GM12865 (cell line): ENCODE results near the gene GDPGP1.

Experiments
- DNase-seq: peaks from one replicate; pipeline ENCODE4 v3.0.0; 2010; ENCODE audit warnings: low read depth
- H3K4me3 ChIP-seq: 2 replicates; pipeline ENCODE4 v1.5.1; 2011; ENCODE audit warnings: mild to moderate bottlenecking, low read depth, low read length, control low read depth
- TF ChIP-seq, protein P1 (sequence below): IDR thresholded peaks from 2 replicates; pipeline ENCODE4 v1.5.1; 2011; ENCODE audit warnings: low read length, control low read depth, low read depth, inconsistent platforms; ENCODE audit not compliant: insufficient read depth; ENCODE audit errors: missing control alignments

The GDPGP1 gene

GRCh38 chr15:90190606-90191343, 43.2 kb upstream of the GDPGP1 start:
- peak; percentile 78 for DNase-seq
- TF ChIP-seq, protein P1, sequence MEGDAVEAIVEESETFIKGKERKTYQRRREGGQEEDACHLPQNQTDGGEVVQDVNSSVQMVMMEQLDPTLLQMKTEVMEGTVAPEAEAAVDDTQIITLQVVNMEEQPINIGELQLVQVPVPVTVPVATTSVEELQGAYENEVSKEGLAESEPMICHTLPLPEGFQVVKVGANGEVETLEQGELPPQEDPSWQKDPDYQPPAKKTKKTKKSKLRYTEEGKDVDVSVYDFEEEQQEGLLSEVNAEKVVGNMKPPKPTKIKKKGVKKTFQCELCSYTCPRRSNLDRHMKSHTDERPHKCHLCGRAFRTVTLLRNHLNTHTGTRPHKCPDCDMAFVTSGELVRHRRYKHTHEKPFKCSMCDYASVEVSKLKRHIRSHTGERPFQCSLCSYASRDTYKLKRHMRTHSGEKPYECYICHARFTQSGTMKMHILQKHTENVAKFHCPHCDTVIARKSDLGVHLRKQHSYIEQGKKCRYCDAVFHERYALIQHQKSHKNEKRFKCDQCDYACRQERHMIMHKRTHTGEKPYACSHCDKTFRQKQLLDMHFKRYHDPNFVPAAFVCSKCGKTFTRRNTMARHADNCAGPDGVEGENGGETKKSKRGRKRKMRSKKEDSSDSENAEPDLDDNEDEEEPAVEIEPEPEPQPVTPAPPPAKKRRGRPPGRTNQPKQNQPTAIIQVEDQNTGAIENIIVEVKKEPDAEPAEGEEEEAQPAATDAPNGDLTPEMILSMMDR, result no peak
- no peak overlapping the region for H3K4me3 ChIP-seq

DNA sequence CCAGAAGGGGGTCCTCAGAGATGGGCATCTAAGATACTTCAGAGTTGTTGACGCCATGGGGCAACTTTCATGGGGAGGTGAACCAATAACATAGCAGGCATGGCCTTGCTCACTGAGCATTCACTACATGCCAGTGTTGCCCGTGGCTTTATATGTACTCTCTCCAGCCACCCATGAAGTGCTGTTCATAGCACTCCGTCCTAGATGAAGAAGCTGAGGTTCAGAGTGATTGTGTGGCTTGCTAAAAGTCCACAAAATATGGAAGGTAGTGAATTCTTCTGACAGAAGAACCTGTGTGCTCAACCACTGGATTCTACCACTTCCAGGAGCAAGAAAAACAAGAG, 42.7 kb upstream of the GDPGP1 start:
- DNase-seq, result no peak
- TF ChIP-seq, protein P1, result no peak
- no peak overlapping the region for H3K4me3 ChIP-seq

GRCh38 chr15:90191794-90192509, 42.1 kb upstream of the GDPGP1 start:
- TF ChIP-seq, protein P1, result no peak
- DNase-seq, result peak; percentile 81

DNA sequence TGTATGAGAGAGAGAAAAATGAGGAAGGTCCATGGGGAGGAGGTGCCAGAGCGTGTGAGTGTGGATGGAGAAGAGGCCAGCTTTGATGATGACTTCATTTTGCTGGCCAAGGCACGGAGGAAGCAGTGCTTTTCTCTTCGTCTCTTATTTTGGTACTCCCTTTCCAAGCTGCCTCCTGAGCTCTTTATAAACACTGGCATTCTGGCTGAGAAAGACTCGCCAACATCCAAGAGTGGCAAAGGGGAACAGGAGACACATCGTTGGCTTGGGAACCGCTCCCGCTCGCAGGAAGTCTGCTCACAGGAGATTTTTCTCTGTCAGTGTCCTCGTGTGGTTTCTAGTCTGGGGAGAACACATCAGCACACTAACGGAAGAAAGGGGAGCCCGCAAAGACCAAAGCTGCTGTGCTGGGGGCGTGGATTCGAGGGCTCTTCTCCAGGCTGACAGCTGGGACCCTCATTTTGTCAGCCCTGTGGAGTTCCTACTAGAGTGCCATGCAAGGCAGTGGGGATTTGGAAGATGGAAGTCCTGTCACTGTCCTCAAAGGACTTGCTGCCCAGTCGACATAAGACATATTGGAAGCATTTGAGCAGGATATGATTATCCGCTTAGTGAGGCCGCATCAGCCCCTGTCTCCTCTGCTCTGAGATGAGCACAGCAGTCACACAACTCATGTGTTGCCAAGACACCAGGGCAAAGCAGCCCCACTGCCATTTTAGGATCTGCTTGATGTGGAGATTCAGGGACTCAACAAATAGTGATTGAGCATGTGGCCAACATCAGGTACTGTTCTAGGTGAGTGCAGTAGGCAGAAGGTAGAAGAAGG, 40.8 kb upstream of the GDPGP1 start:
- TF ChIP-seq, protein P1, result no peak
- H3K4me3 ChIP-seq, result no peak overlapping the region
- DNase-seq, result no peak

More at GRCh38 chr15:90191794-90192509, 42.1 kb upstream of the GDPGP1 start:
- peak overlapping the region; percentile 25 for H3K4me3 ChIP-seq

DNA sequence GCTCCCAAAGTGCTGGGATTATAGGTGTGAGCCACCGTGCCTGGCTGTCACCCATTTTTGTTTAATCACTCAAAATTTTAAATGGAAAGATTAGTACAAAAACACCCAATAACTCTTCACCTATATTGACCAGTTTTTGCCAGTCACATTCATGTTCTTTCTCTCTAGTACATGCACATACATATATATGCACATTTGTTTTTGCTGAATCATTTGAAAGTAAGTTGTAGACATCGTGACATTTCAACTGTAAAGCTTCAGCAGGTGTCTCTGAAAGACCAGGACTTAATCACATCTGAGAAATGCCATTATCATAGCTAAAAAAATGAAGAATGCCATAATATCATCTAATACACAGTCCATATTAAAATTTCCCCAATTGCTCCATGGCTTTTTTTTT, 39.4 kb upstream of the GDPGP1 start:
- H3K4me3 ChIP-seq, result no peak overlapping the region
- no peak for DNase-seq

GRCh38 chr15:90200534-90201129, 33.4 kb upstream of the GDPGP1 start:
- peak overlapping the region; percentile 68 for H3K4me3 ChIP-seq
- no peak for DNase-seq
- TF ChIP-seq, protein P1, result no peak

More for the DNA sequence above, 39.4 kb upstream of the GDPGP1 start:
- TF ChIP-seq, protein P1, result no peak
